ENCODE results near the gene PHF21A. TPM values are rescaled to one million over a fixed set of nuclear protein-coding genes. Genes with fewer than 3 reads are reported as not detected.

Gene PHF21A
- total and polyA plus RNA-seq, 10 of the 15 experiments (the other 5 are each of a cell fraction or from before 2014, with no cell fraction given) = 2.6 to 37.2 (median 16.0) TPM

DNA sequence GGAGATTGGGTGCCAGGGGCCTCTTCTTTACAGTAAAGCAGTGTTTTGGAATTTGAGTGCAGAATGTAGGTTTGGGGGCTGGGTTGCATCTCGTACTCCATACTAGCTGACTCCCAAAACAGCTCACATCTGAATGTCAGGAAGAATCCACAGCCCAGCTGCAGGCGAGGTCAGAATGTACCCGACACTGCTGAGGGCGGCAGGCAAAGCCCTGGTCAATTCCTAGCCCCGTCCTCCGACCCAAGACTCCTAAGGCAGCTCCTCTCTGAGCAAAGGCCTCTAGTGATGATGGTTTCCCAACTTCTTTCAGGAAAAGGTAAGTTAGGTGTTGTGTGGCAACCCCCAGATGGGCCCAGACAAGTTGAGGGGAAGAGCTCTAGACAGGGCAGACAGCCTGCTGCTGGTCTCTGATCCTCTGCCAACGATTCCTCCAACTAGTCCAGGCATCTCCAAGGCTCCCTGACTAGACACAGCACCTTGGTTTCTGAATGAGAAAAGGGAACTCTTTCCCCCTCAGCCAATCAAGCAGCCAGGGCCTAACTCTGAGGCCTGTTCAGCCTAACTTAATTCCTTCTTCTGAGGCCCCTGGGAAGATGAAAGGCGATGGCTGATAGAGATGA is 190.2 kb downstream of the PHF21A start:
- ChIA-PET CTCF (interaction anchor here (0.9 to 3.3 kb wide), 11 partner anchors 8 to 308 kb away, joined by 3 to 20 read pairs (median 4); partner anchors contain the start of gene PEX16), POLR2A (interaction anchor here (1.6 to 3.1 kb wide), 4 partner anchors 8 to 75 kb away, joined by 6 to 27 read pairs (median 14); partner anchors contain the start of gene PEX16), SMC1A (ENCODE audit: uncharacterized antibody, unreplicated experiment) (interaction anchor here (0.7 to 2.9 kb wide), 11 partner anchors 7 to 187 kb away, joined by 3 to 31 read pairs (median 7); partner anchors contain the start of genes CRY2 and PEX16), RAD21 (ENCODE audit: unreplicated experiment) (interaction anchor here (0.7 to 3.2 kb wide), 15 partner anchors 8 to 187 kb away, joined by 3 to 29 read pairs (median 4); partner anchors contain the start of genes CRY2 and PEX16)
- no peak overlapping the region for H2AFZ ChIP-seq (ENCODE audit: control insufficient read depth, low read depth, low read length)
- H3K4me1 ChIP-seq (ENCODE audit: control insufficient read depth, insufficient read depth, low read length) = peaks cover 51% of the 10 kb centered on the region
- no peaks in the 10 kb centered on the region for H3K9me3 ChIP-seq (replicated peaks; ENCODE audit: control insufficient read depth, insufficient read depth, low read length)
- in situ Hi-C loops (cut with MboI) = no loop called here
- no peak overlapping the region for H3K27ac ChIP-seq (ENCODE audit: control insufficient read depth, insufficient read depth)
- TF ChIP-seq, protein P1, sequence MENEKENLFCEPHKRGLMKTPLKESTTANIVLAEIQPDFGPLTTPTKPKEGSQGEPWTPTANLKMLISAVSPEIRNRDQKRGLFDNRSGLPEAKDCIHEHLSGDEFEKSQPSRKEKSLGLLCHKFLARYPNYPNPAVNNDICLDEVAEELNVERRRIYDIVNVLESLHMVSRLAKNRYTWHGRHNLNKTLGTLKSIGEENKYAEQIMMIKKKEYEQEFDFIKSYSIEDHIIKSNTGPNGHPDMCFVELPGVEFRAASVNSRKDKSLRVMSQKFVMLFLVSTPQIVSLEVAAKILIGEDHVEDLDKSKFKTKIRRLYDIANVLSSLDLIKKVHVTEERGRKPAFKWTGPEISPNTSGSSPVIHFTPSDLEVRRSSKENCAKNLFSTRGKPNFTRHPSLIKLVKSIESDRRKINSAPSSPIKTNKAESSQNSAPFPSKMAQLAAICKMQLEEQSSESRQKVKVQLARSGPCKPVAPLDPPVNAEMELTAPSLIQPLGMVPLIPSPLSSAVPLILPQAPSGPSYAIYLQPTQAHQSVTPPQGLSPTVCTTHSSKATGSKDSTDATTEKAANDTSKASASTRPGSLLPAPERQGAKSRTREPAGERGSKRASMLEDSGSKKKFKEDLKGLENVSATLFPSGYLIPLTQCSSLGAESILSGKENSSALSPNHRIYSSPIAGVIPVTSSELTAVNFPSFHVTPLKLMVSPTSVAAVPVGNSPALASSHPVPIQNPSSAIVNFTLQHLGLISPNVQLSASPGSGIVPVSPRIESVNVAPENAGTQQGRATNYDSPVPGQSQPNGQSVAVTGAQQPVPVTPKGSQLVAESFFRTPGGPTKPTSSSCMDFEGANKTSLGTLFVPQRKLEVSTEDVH (IDR thresholded peaks at IDR 0.05; ENCODE audit: low read depth, partially characterized antibody) = no peak
- TF ChIP-seq, protein P2, sequence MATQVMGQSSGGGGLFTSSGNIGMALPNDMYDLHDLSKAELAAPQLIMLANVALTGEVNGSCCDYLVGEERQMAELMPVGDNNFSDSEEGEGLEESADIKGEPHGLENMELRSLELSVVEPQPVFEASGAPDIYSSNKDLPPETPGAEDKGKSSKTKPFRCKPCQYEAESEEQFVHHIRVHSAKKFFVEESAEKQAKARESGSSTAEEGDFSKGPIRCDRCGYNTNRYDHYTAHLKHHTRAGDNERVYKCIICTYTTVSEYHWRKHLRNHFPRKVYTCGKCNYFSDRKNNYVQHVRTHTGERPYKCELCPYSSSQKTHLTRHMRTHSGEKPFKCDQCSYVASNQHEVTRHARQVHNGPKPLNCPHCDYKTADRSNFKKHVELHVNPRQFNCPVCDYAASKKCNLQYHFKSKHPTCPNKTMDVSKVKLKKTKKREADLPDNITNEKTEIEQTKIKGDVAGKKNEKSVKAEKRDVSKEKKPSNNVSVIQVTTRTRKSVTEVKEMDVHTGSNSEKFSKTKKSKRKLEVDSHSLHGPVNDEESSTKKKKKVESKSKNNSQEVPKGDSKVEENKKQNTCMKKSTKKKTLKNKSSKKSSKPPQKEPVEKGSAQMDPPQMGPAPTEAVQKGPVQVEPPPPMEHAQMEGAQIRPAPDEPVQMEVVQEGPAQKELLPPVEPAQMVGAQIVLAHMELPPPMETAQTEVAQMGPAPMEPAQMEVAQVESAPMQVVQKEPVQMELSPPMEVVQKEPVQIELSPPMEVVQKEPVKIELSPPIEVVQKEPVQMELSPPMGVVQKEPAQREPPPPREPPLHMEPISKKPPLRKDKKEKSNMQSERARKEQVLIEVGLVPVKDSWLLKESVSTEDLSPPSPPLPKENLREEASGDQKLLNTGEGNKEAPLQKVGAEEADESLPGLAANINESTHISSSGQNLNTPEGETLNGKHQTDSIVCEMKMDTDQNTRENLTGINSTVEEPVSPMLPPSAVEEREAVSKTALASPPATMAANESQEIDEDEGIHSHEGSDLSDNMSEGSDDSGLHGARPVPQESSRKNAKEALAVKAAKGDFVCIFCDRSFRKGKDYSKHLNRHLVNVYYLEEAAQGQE (IDR thresholded peaks at IDR 0.05; ENCODE audit: low read depth, low read length) = no peak
- TF ChIP-seq GABPA (IDR thresholded peaks at IDR 0.05; ENCODE audit: low read depth) = no peak
- TF ChIP-seq, protein P3, sequence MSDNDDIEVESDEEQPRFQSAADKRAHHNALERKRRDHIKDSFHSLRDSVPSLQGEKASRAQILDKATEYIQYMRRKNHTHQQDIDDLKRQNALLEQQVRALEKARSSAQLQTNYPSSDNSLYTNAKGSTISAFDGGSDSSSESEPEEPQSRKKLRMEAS (IDR thresholded peaks at IDR 0.05; ENCODE audit: low read depth, low read length) = no peak
- BruUV-seq (replicated peaks) = no TSS peak
- H3K79me2 ChIP-seq (ENCODE audit: control insufficient read depth, insufficient read depth, low read length) = no peaks in the 10 kb centered on the region
- H3K4me2 ChIP-seq (ENCODE audit: control insufficient read depth, insufficient read depth) = no peak overlapping the region
- ATAC-seq = no peak
- FAIRE-seq = no peak
- H3K27me3 ChIP-seq (replicated peaks in 1 of 2; ENCODE audit: control insufficient read depth in 2 of 2, insufficient read depth in 2 of 2, low read length in 1 of 2) = no peaks in the 10 kb centered on the region
- H3K36me3 ChIP-seq (ENCODE audit: control insufficient read depth in 2 of 2, insufficient read depth in 2 of 2, low read length in 1 of 2) = peaks cover 3 to 12% of the 10 kb centered on the region in 2 experiments; a peak in 2 of 4 replicates
- 82% methylated on average over 8 of the region's 8 CpGs for WGBS (ENCODE audit: insufficient coverage, insufficient replicate concordance, low lambda C conversion rate, missing lambda C conversion rate)
- H3K4me3 ChIP-seq = no peak overlapping the region
- intact Hi-C loops (cut with micrococcal nuclease; ENCODE audit: unreplicated experiment) = loop anchor here (1.0 kb wide), 2 partner anchors 13 to 191 kb away; no protein-coding TSS in a partner anchor
- H4K20me1 ChIP-seq (ENCODE audit: control insufficient read depth, insufficient read depth) = peaks cover 6% of the 10 kb centered on the region
- no peak for DNase-seq (ENCODE audit: low read depth, low spot score)
- no peak overlapping the region for H3K9ac ChIP-seq (ENCODE audit: control insufficient read depth, insufficient read depth, low read length)

Data from GM12878 (cell line).